HG03439 (cell line): Measurements from ENCODE around the gene C1QL4.

Source experiments
- ATAC-seq: cut with Tn5 transposase; IDR thresholded peaks from one replicate; pipeline ENCODE4 v1.9.1; 2021; ENCODE audit warnings: mild to moderate bottlenecking, moderate library complexity; ENCODE audit not compliant: unreplicated experiment

Gene C1QL4

DNA sequence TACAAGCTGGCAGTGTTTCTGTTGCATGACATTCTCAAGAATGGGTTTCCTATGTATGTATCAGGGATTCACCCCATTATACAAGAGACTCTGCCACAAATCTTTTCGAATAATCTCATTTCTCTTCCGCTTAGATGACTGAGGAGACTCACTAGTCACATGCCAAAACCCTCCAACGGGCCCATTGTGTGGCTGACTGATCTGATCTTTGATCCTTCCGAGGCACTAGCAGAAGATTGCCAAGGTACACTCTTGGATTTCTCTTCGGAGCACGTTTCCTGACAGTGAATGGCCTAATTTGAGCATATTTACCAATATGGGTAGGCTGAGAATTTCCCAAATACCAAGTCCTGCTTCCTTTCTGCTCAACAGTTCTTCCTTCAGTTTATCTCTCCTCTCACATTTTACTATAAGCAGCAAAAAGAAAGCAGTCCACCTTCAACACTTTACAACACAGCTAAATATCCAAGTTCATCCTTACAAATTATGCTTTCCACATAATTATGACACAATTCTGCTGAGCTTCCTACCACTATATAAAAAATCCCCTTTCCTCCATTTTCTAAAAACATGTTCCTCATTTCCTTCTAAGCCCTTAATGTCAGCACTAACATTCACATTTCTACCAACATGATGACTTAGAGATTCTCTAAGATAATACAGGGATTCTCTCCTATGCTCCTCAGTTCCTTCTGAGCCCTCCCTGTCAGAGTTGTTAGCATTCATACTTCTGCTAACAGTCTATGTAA is 31.1 kb downstream of the C1QL4 start:
- no peak for ATAC-seq

DNA sequence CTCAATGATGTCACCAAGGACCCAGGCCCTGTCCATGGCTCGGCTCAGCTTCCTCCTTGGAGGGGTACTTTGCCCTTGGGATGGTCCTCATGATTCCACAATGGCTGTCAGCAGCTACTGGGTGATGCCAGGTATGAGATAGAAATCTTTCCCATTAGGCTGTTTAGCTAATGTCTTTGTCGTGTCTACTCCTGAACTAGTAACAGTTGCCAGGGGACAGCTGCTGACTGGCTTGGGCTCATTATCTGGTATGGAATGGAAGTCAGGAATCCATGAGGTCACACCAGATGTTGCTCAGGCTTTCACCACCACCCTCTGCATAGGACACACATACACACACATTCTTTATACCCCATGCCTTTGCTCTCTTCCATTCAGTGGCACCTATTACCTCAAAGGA is 32.8 kb downstream of the C1QL4 start:
- ATAC-seq = no peak

DNA sequence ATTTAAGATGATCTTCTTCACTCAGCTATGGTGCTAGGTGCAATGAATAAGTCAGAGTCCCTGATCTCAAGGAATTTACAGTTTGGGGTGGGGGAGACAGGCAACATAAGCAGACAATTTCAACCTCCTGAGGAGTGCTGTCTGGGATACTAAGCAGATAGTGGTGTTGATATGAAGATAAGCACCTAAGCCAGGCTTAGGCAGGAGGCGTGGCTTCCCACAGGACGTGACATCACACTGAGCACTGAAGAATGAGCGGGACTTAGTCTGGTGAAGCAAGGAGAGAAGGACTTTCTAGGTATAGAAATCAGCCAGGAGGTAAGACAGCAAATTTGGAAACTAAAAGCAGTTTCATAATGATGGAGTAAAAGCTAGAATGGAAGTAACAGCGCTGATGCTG is 35.2 kb downstream of the C1QL4 start:
- ATAC-seq = no peak

DNA sequence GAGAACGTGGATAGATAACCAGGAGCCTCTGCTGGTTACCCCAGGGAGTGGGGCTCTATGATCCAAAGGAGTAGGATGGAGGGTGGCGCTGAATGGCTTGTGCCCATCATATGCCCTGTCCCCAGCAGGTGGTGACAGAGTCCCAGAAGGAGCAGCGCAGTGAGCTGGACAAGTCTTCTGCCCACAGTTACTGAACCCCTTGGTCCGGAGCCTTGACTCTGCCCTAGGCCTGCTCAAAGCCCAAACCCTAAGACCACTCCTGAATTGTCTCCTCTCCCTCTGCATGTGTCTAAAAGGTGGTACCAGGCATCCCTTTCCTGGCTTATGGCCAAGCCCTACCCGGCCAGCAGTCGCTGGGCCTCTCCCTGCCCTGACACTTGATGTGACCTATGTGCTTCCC is 38.8 kb downstream of the C1QL4 start:
- no peak for ATAC-seq

DNA sequence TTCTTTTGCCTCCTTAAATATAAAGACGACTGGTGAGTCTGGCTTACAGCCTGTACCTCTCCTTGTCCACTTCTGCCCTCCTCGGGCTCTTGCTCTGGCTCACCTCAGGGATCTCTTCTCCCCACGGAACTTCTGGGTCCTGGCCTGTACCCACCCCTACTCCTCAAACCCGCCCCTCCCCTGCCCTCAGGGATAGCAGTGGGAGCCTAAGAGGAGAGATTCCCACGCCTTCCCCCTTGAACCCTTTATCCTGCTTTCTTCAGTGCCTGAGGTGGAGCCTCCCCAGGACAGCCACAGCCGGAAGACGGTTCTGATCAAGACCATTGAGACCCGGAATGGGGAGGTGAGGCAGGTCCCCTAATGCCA is 39.3 kb downstream of the C1QL4 start:
- no peak for ATAC-seq

DNA sequence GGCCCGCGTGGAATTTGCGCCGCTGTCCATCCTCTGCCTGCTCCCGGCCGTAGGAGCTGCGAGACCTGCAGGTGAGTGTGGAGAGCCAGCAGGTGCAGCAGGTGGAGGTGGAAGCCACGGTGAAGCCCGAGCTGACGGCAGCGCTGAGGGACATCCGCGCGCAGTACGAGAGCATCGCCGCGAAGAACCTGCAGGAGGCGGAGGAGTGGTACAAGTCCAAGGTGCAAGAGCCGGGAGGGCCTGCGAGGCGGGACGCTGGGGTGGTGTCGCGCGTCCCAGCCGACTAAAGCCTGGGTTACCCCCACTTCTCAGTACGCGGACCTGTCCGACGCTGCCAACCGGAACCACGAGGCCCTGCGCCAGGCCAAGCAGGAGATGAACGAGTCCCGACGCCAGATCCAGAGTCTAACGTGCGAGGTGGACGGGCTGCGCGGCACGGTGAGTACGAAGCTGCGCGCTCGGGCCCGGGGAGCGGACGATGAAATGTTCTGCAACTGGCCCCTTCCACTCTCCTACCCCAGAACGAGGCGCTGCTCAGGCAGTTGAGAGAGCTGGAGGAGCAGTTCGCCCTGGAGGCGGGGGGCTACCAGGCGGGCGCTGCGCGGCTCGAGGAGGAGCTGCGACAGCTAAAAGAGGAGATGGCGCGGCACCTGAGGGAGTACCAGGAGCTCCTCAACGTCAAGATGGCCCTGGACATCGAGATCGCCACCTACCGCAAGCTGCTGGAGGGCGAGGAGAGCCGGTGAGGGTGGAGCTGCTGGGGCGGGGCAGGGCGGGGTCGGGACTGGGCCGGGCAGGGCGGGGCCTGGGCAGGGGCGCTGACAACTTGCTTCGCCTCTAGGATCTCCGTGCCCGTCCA is 39.9 kb downstream of the C1QL4 start:
- ATAC-seq = no peak

DNA sequence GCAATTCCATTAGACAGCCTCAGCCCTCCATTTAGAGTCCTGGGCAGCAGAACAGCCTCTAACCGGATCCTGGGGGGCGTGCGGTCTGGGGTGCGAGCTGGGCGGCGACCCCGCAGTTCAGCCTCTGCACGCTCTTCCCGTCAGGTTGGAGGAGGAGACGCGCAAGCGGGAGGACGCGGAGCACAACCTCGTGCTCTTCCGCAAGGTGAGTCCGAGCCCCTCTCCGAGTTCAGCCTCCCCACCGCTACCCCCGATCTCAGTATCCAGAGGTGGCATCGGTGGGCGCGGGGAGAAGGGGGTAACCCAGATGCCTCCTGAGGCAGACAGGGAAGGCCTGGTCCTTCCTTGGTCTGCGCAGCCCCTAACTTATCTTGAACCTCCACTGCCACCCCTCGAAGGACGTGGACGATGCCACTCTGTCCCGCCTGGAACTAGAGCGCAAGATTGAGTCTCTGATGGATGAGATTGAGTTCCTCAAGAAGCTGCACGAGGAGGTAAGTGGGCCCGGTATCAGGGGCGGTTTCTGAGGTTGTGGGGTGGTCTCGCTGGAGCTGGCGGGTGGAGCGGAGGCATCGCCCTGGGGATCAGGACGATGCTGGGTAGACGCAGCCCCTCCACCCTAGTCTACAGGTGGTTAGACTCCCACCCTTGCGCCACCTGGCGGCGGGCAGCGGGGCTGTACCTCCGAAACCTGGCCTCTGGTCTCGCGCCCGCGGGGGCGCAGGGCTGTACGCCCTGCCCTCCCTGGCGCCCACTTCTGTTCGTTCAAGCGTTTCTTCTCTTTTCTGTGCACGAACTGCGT is 40.8 kb downstream of the C1QL4 start:
- no peak for ATAC-seq

DNA sequence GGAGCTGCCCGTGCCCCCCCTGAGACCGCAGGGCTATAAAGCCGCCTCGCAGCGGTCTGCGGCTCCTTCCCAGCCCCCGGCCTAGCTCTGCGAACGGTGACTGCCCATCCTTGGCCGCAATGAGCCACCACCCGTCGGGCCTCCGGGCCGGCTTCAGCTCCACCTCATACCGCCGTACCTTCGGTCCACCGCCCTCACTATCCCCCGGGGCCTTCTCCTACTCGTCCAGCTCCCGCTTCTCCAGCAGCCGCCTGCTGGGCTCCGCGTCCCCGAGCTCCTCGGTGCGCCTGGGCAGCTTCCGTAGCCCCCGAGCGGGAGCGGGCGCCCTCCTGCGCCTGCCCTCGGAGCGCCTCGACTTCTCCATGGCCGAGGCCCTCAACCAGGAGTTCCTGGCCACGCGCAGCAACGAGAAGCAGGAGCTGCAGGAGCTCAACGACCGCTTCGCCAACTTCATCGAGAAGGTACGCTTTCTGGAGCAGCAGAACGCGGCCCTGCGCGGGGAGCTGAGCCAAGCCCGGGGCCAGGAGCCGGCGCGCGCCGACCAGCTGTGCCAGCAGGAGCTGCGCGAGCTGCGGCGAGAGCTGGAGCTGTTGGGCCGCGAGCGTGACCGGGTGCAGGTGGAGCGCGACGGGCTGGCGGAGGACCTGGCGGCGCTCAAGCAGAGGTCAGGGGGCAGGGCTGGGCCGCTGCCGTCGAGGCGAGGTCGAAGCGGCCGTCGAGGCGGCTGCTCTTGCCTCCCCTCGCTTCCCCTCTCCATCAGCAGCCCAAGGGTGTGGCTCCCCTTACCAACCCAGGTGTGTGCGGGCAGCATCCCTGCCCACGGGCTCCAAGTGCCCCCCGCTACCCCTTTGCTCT is 41.7 kb downstream of the C1QL4 start, which contains the start of gene PRPH:
Gene PRPH, plus strand, starts transcription at position 66 of the 855 bp plus-strand sequence. Its CDS starts 54 bp downstream, at position 120.
- no peak for ATAC-seq

DNA sequence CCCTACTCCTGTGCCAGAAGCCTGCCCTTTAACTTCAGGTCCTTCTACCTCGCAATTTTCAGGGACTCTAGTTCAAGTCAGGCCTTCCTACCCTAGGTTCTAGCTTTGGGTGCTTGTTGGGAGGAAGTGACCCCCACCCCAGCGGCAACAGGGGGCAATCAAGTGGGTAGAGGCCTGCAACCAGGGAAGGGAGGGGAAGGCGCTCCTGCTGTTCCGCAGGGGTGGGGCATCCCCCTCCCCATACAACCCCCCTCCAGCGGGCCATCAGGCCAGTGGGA is 42.2 kb downstream of the C1QL4 start:
- ATAC-seq = no peak

DNA sequence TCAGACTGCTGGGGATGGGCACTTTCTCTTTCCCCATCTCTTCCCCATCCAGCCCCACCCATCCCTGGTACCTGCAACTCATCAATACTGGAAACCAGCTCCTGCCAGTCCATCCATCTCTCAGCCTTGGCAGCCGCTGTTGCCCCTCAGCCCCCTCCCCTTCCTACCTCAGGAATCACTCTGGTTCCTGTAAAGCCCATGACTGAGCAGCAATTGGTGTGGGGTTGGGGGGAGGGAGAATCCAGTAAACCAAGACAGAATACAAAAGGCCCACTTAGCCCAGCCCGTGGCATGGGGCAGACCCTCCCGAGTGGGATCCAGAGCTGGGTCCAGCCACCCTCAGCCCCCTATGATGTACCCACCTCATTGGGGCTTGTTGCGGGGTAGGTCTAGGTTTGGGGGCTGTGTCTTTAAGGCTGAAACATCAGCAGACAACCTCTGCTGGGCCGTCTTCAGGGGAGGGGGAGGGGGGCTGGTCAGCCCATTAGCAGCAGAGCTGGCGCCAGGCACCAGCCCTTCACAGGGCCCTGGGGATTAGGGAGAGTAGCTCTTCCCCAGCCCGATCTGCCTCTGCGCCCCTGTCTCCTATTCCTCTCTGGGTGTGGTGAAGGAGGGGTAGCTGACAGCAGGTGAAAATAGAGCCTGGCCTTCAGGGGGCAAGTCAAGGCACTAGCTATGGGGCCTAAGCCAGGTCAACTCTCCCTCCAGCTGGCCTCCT is 42.7 kb downstream of the C1QL4 start:
- no peak for ATAC-seq

DNA sequence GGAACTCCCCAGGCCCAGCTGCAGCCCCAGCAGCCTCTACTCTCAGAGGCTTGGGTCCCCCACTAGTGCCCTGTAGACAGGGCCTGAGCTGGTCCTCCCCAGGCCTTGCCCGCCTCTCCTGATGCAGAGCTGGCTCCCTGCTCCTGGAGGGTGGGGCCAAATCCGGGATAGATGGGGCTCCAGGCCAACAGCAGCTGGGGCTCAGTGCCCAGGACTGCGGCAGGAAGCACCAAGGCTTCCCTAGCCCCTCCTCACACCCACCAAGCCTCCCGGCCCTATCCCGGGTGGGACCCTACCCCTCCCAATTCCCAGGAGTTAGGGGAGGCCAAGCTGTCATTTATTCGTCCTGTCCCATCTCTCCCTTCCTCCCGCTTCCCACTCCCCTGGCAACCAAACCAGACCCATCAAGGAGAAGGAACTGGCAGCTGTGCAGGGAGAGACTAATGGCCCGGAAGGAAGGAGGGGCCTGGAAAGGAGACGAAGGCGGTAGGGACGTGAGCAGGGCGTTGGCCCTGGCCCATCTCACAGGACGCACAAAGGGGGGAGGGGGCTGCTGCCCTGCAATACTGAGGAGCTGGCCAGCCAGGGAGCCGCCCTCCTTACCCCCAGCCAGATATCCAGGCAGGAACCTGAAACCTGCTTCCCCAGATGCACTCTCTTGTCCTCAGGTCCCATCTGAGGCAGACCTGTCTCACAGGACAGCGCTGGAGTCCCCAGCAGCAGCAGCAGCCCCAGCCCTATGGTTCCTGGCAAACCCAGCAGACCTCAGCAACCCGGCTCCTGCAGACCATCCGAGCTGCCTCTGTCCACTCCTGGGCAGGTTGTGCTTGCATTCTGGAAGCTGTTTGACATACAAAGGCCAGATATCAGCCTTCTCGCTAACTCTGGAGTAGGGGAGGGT is 43.7 kb downstream of the C1QL4 start:
- no peak for ATAC-seq

DNA sequence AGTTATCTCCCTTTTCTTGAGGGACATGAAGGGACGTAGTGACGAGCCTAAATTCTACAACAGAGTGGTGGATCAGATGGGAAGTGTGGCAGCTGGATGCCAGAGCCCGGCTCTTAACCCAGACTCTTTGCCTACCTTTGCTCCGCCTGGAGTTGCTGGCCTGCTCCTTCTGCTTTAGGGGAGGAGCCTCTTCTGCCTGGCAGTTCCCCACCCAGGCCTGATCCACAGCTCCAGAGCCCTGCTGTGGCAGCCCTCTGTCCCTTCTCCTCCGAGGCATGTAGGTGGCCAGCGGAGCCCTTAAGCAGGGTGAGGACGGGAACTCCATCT is 44.3 kb downstream of the C1QL4 start:
- ATAC-seq = no peak

DNA sequence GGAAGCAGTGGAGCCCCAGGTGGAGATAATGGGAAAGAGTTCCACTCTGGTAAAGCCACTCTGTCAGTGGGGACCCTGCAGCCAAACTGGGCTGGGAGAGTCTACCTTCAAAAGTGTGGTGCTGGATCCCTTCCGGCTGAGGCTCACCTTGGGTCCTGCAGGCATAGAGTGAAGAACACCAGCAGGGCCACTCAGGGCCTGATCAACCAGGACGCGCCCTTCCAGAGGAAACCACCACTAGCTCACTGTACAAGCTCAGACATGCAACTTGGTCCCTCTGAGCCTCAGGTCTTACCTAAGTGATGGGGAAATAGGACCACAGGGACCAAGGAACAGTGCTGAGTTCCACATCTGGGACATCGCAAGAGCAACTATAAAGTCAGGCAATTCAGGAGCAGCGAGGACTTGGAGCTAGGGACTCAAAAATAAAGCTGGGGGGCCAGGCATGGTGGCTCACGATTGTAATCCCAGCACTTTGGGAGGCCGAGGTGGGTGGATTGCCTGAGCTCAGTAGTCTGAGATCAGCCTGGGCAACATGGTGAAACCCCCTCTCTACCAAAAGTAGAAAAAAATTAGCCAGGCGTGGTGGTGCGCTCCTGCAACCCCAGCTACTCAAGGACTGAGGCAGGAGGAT is 47.9 kb downstream of the C1QL4 start:
- no peak for ATAC-seq

DNA sequence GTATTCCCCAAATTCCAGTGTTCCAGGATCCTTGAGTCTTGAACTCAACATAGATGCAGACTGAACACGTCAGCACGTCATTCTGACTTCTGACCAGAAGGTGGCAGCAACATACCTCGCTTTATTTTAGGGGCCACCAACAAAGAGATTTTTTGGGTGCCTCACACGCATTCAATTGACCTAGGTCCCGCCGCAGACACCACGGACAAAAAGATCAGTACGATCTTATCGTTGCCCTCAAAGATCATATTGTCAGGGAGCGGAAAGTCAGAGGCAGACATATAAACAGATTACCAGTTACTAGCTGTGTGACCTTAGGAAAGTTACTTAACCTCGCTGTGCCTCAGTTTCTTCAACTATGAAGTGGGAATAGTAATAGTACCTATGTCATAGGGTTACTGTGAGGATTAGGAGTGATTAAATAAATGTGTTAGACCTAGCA is 48.6 kb downstream of the C1QL4 start:
- ATAC-seq = no peak

DNA sequence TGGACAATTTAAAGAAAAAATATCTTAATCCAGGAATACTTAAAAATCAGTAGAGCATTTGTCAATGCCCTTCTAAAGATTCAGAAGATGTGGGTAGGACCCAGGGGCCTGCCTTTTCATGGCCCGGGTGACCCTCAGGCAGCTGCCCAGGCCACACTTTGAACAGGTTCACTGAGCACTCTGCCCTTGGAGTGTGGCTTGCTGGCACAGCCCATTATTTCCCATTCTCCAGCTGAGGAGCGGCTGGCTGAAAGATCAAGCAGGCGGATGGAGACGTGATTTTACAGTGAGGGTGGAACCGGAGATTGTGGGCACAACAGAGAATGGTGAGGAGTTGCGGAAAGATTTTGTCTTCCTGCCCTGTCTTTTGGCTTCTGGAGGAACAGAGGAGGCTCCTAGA is 49.1 kb downstream of the C1QL4 start:
- no peak for ATAC-seq

DNA sequence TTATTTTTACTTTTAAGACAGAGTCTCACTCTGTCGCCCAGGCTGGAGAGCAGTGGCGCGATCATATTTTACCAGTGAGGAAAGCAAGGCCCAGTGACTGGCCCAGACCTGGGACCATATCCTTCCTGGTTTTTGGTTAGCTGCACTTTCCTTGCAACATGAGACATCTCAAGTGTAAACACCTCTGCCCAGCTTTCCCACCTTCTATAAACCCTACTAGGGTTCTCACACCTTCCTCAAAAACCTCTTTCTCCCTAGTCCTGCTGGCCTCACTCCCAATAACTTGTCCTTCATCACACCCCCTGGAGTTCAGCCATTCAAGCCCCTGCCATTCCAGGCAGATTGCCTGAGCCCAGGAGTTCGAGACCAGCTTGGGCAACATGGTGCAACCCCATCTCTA is 52.3 kb downstream of the C1QL4 start:
- ATAC-seq = no peak

DNA sequence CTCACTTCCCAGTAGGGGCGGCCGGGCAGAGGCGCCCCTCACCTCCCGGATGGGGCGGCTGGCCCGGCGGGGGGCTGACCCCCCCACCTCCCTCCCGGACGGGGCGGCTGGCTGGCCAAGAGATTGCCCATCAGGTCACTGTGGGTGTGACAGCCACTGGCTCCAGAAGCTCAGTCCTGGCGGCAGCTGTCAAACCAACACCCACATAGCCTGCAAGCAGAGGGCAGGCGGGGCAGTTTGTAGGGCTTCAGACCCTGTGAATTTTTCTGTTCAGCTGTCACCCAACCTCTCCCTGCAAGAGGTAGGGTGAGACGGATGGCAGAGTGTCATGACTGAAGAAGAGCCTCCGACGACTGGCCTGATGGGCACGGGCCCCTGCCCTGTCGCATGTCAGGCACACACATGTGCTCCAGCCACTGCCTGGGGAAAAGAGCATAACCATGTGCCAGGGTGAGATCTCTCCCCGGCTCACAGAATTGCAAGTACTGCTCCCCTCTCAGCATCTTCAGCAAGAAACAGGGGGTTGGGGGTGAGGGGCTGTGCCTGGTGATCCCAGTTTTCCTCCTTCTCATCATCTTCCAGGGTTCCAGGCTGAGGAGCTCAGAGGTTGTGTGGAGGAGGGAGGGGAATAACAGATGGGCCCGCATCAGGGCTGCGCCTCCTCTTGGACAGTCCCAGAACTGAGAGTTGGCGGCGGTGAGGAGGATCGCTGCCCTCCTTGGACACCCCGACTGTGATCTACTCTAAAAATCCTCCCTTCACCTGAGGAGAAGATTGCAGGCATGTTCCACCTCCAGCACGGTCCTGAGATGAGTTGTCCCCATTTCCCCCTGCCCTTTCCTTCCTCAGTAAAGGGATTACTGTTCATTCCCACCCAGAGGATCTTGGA is 53.2 kb downstream of the C1QL4 start:
- no peak for ATAC-seq
